H9 (cell line): ENCODE measurements around the gene FBH1. TPM values are rescaled to one million over a fixed set of nuclear protein-coding genes. Genes with fewer than 3 reads are reported as not detected.
A peak's percentile ranks its signal among the peaks of the same experiment; 100 is the strongest.

Experiments
- DNase-seq: peaks from one replicate; pipeline ENCODE4 v3.0.0-alpha.2; 2017
- H2AFZ ChIP-seq: one replicate; pipeline ENCODE4 v1.6.1; 2013; ENCODE audit warnings: mild to moderate bottlenecking, low read length, control low read depth, moderate library complexity
- H2AK5ac ChIP-seq: 2 replicates; pipeline ENCODE4 v1.6.1; 2013; ENCODE audit warnings: low read length, control low read depth, mixed read lengths; ENCODE audit not compliant: insufficient read length
- H2BK120ac ChIP-seq: one replicate; pipeline ENCODE4 v1.6.1; 2013; ENCODE audit warnings: low read depth, mild to moderate bottlenecking, low read length, control low read depth, inconsistent platforms; ENCODE audit not compliant: poor library complexity, severe bottlenecking
- H2BK12ac ChIP-seq: 2 replicates; pipeline ENCODE4 v1.6.1; 2013; ENCODE audit warnings: low read length, control low read depth, mixed read lengths, low read depth; ENCODE audit not compliant: insufficient read length
- H2BK15ac ChIP-seq: 2 replicates; pipeline ENCODE4 v1.6.1; 2013; ENCODE audit warnings: low read depth, low read length, control low read depth
- H2BK20ac ChIP-seq: one replicate; pipeline ENCODE4 v1.6.1; 2013; ENCODE audit warnings: low read depth, mild to moderate bottlenecking, low read length, control low read depth, inconsistent platforms; ENCODE audit not compliant: poor library complexity, severe bottlenecking
- H2BK5ac ChIP-seq: 2 replicates; pipeline ENCODE4 v1.6.1; 2013; ENCODE audit warnings: low read length, control low read depth, mixed read lengths; ENCODE audit not compliant: insufficient read length
- H3K14ac ChIP-seq: 2 replicates; pipeline ENCODE4 v1.6.1; 2013; ENCODE audit warnings: low read length, control low read depth; ENCODE audit not compliant: insufficient read depth
- H3K18ac ChIP-seq: 2 replicates; pipeline ENCODE4 v1.6.1; 2013; ENCODE audit warnings: low read depth, mild to moderate bottlenecking, mixed read lengths, low read length, control low read depth; ENCODE audit not compliant: insufficient read length
- H3K23ac ChIP-seq: 2 replicates; pipeline ENCODE4 v1.6.1; 2013; ENCODE audit warnings: low read length, control low read depth, mixed read lengths, low read depth; ENCODE audit not compliant: insufficient read length
- H3K23me2 ChIP-seq: 2 replicates; pipeline ENCODE4 v1.6.1; 2013; ENCODE audit warnings: low read depth, mild to moderate bottlenecking, mixed read lengths, low read length, control low read depth; ENCODE audit not compliant: insufficient read length, poor library complexity, severe bottlenecking
- H3K27ac ChIP-seq: 2 replicates; pipeline ENCODE4 v1.5.1; 2013; ENCODE audit warnings: low read length, control low read depth, mixed read lengths, low read depth; ENCODE audit not compliant: insufficient read length
- H3K27me3 ChIP-seq: 2 replicates; pipeline ENCODE4 v1.6.1; 2013; ENCODE audit warnings: low read length, control low read depth, inconsistent platforms; ENCODE audit not compliant: insufficient read depth
- H3K4ac ChIP-seq: 2 replicates; pipeline ENCODE4 v1.6.1; 2013; ENCODE audit warnings: low read depth, mild to moderate bottlenecking, control low read depth, inconsistent platforms, low read length, moderate library complexity
- H3K4me1 ChIP-seq: 2 replicates; pipeline ENCODE4 v1.6.1; 2013; ENCODE audit warnings: low read length, control low read depth, inconsistent platforms; ENCODE audit not compliant: insufficient read depth
- H3K4me2 ChIP-seq: 2 replicates; pipeline ENCODE4 v1.6.1; 2013; ENCODE audit warnings: low read length, control low read depth, mixed read lengths; ENCODE audit not compliant: insufficient read length, insufficient read depth
- H3K56ac ChIP-seq: 2 replicates; pipeline ENCODE4 v1.6.1; 2013; ENCODE audit warnings: low read depth, mild to moderate bottlenecking, mixed read lengths, low read length, control low read depth; ENCODE audit not compliant: insufficient read length
- H3K79me1 ChIP-seq: 2 replicates; pipeline ENCODE4 v1.6.1; 2013; ENCODE audit warnings: low read depth, mild to moderate bottlenecking, moderate library complexity, low read length, control low read depth, inconsistent platforms; ENCODE audit not compliant: insufficient read depth, poor library complexity, severe bottlenecking
- H3K79me2 ChIP-seq: 2 replicates; pipeline ENCODE4 v1.6.1; 2013; ENCODE audit warnings: low read length, control low read depth, inconsistent platforms; ENCODE audit not compliant: insufficient read depth
- H3K9ac ChIP-seq: 2 replicates; pipeline ENCODE4 v1.6.1; 2013; ENCODE audit warnings: low read length, control low read depth, mixed read lengths; ENCODE audit not compliant: insufficient read length; ENCODE audit errors: extremely low read depth
- H3K9me3 ChIP-seq: one replicate; pipeline ENCODE4 v1.6.1; 2013; ENCODE audit warnings: low read depth, low read length, inconsistent platforms; ENCODE audit not compliant: control insufficient read depth
- H3T11ph ChIP-seq: one replicate; pipeline ENCODE4 v1.6.1; 2013; ENCODE audit warnings: mild to moderate bottlenecking, low read length, control low read depth, inconsistent platforms
- H4K20me1 ChIP-seq: one replicate; pipeline ENCODE4 v1.6.1; 2013; ENCODE audit not compliant: control insufficient read depth, insufficient read length, insufficient read depth
- H4K5ac ChIP-seq: 2 replicates; pipeline ENCODE4 v1.6.1; 2013; ENCODE audit warnings: low read depth, mild to moderate bottlenecking, mixed read lengths, low read length, control low read depth; ENCODE audit not compliant: insufficient read length
- H4K8ac ChIP-seq: replicated peaks from 2 replicates; pipeline ENCODE4 v1.6.1; 2013; ENCODE audit warnings: low read length, control low read depth, mixed read lengths, low read depth; ENCODE audit not compliant: insufficient read length
- H4K91ac ChIP-seq: 2 replicates; pipeline ENCODE4 v1.6.1; 2013; ENCODE audit warnings: low read depth, mild to moderate bottlenecking, moderate library complexity, mixed read lengths, low read length, control low read depth; ENCODE audit not compliant: insufficient read length
- H3K27ac Mint-ChIP-seq, 3 experiments: 2 replicates in 2 of 3; 3 replicates in 1 of 3; pipeline ENCODE4 v1.8.0; 2020 to 2021; ENCODE audit warnings: mixed read lengths in 3 of 3, mild to moderate bottlenecking in 1 of 3, moderate library complexity in 1 of 3
- H3K27me3 Mint-ChIP-seq: 2 replicates; pipeline ENCODE4 v1.8.0; 2021; ENCODE audit warnings: low read depth, mild to moderate bottlenecking, moderate library complexity, mixed read lengths
- H3K36me3 Mint-ChIP-seq, 3 experiments: 2 replicates in 2 of 3; 3 replicates in 1 of 3; pipeline ENCODE4 v1.8.0; 2020 to 2021; ENCODE audit warnings: low read depth in 3 of 3, mixed read lengths in 3 of 3; ENCODE audit not compliant: insufficient read depth in 1 of 3
- H3K4me1 Mint-ChIP-seq, 2 experiments: 2 replicates each; pipeline ENCODE4 v1.8.0; 2020; ENCODE audit warnings: mixed read lengths in 2 of 2
- H3K4me3 Mint-ChIP-seq, 2 experiments: 2 replicates in 1 of 2; 3 replicates in 1 of 2; pipeline ENCODE4 v1.8.0; 2020 to 2021; ENCODE audit warnings: mild to moderate bottlenecking in 2 of 2, mixed read lengths in 2 of 2, moderate library complexity in 1 of 2
- H3K9me3 Mint-ChIP-seq, 2 experiments: 2 replicates in 1 of 2; 3 replicates in 1 of 2; pipeline ENCODE4 v1.8.0; 2020; ENCODE audit warnings: mild to moderate bottlenecking in 2 of 2, mixed read lengths in 2 of 2, moderate library complexity in 1 of 2
- CTCF ChIP-seq: fragments of 200-600 bp; sonication (generic); conservative IDR thresholded peaks from 3 replicates; pipeline ENCODE4 v1.8.0; 2021; ENCODE audit warnings: antibody characterized with exemption, mild to moderate bottlenecking
- WGBS: extraction: QIAGEN DNeasy Blood & Tissue Kit; methylation state at CpG from one replicate; pipeline ENCODE4 v1.1.7; 2013; ENCODE audit warnings: missing lambda C conversion rate, low lambda C conversion rate, mixed read lengths; ENCODE audit not compliant: insufficient read length; ENCODE audit errors: extremely low coverage; 5-methylcytosine and 5-hydroxymethylcytosine counted together
- total RNA-seq: library from RNA; stranded (reverse); gene quantifications from 2 replicates; pipeline ENCODE4 v1.2.1, GENCODE V29; 2021

FBH1 gene
- total RNA-seq, 1 experiment from 2014 or later = 52.2 TPM

DNA sequence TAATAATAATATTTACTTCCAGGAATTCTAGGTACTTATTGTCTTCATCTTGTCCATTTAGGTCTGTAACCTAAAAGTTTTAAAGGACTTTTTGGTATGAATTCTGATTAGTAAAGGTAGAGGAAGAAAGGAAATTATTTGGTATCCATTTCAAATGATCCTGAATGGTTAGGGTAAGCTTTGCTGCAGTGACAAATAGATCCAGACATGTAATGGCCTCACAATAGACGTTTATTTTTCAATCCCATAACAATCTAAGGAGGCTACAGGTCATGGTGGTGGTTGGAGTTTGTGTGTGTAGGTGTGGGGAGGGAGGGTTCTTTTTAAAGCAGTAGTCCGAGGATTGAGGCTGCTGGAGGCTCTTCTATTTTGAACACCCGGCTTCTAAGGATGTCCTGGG is 5.3 kb downstream of the FBH1 start:
- Histone ChIP-seq H2AK5ac (no peak overlapping the region), H3K79me1 (no peaks in the 10 kb centered on the region), H4K20me1 (no peaks in the 10 kb centered on the region), H3K23ac (no peak overlapping the region), H2BK20ac (no peak overlapping the region), H2BK120ac (no peak overlapping the region), H3K27me3 (no peaks in the 10 kb centered on the region), H4K8ac (no peak overlapping the region), H2BK12ac (no peak overlapping the region), H3K4me1 (no peaks in the 10 kb centered on the region), H3K79me2 (peaks cover 11% of the 10 kb centered on the region; the same call in 1 of the 2 replicates), H3K23me2 (peaks cover 5% of the 10 kb centered on the region), H3T11ph (no peak overlapping the region), H2BK5ac (no peak overlapping the region), H2BK15ac (no peak overlapping the region), H3K4ac (no peak overlapping the region), H3K18ac (no peak overlapping the region), H4K5ac (no peak overlapping the region), H3K9me3 (no peaks in the 10 kb centered on the region), H3K14ac (no peak overlapping the region), H2AFZ (no peak overlapping the region), H3K4me2 (no peak overlapping the region), H3K56ac (no peak overlapping the region), H3K9ac (no peak overlapping the region), H3K27ac (no peak overlapping the region), H4K91ac (no peak overlapping the region)
- TF ChIP-seq CTCF = no peak
- no peaks in the 10 kb centered on the region for H3K9me3 Mint-ChIP-seq
- no CpG with 5 or more reads among the region's 3 CpGs for WGBS
- no peaks in the 10 kb centered on the region for H3K27me3 Mint-ChIP-seq
- peaks cover 19 to 28% of the 10 kb centered on the region in 2 experiments for H3K4me1 Mint-ChIP-seq
- DNase-seq = no peak
- H3K4me3 Mint-ChIP-seq = no peak overlapping the region; a peak in 1 of 5 replicates
- H3K36me3 Mint-ChIP-seq = peaks cover 29 to 57% (median 49%) of the 10 kb centered on the region in 3 experiments; a peak in 6 of 7 replicates
- H3K27ac Mint-ChIP-seq = peak overlapping the region in 2 of 3 experiments; percentile 17 to 66; a peak in 2 of 7 replicates
